DND-41 (cell line): ENCODE data around the gene ST8SIA4.

Experiments used
- CTCF ChIP-seq: IDR thresholded peaks from 2 replicates; pipeline ENCODE4 v1.5.1; 2012; ENCODE audit warnings: borderline replicate concordance, low read length, moderate library complexity, mild to moderate bottlenecking; ENCODE audit not compliant: poor library complexity, severe bottlenecking; ENCODE audit errors: extremely low read depth
- EZH2 ChIP-seq: IDR thresholded peaks from 3 replicates; pipeline ENCODE4 v1.6.1; 2012; ENCODE audit warnings: borderline replicate concordance, low read depth, mild to moderate bottlenecking, moderate library complexity, low read length, inconsistent platforms; ENCODE audit not compliant: severe bottlenecking

- no peak for TF ChIP-seq EZH2
- no peak for TF ChIP-seq CTCF
Measured at GRCh38 chr5:100950985-100951384, 47.9 kb upstream of the ST8SIA4 start.
